H1 (cell line): ENCODE results near the gene GUCY1A2. TPM values are rescaled to one million over a fixed set of nuclear protein-coding genes. Genes with fewer than 3 reads are reported as not detected.

Experiments
- CTCF ChIA-PET: fragments of 300-600 bp; sonication (Branson Sonifier 250); formaldehyde crosslinking; loops from one replicate; lab custom pipeline; 2021; ENCODE audit not compliant: partially characterized antibody; lab: Charles Lee
- POLR2A ChIA-PET: fragments of 300-600 bp; sonication (Branson Sonifier 250); formaldehyde crosslinking; loops from one replicate; lab custom pipeline; 2021; ENCODE audit warnings: inconsistent platforms; ENCODE audit not compliant: partially characterized antibody; lab: Charles Lee
- DNase-seq, 2 experiments: peaks; one replicate each; pipeline versions ENCODE4 v3.0.0 to v3.0.0-alpha.2; 2010 to 2022; ENCODE audit warnings: low spot score in 2 of 2, low read depth in 1 of 2, mixed read lengths in 1 of 2
- FAIRE-seq: peaks from 2 replicates; lab custom pipeline; 2011; peaks lifted over from hg19 to GRCh38; lab: Jason Lieb, UNC
- H2AFZ ChIP-seq: 2 replicates; pipeline ENCODE4 v1.8.1; 2012; ENCODE audit warnings: low read length, inconsistent platforms
- H2AK5ac ChIP-seq: 2 replicates; pipeline ENCODE4 v1.6.1; 2013; ENCODE audit warnings: low read depth, low read length
- H2BK120ac ChIP-seq: replicated peaks from 2 replicates; pipeline ENCODE3; 2013; ENCODE audit warnings: low read depth, low read length, inconsistent platforms
- H2BK12ac ChIP-seq: 2 replicates; pipeline ENCODE4 v1.6.1; 2013; ENCODE audit warnings: low read depth, low read length
- H2BK15ac ChIP-seq: 2 replicates; pipeline ENCODE4 v1.6.1; 2013; ENCODE audit warnings: low read length
- H2BK20ac ChIP-seq: 2 replicates; pipeline ENCODE4 v1.6.1; 2013; ENCODE audit warnings: low read length
- H2BK5ac ChIP-seq: 2 replicates; pipeline ENCODE4 v1.6.1; 2013; ENCODE audit warnings: low read depth, low read length
- H3K14ac ChIP-seq: 2 replicates; pipeline ENCODE4 v1.6.1; 2013; ENCODE audit warnings: inconsistent platforms; ENCODE audit not compliant: insufficient read length
- H3K18ac ChIP-seq: 2 replicates; pipeline ENCODE4 v1.6.1; 2013; ENCODE audit warnings: low read length; ENCODE audit errors: extremely low read depth
- H3K23ac ChIP-seq: 2 replicates; pipeline ENCODE4 v1.6.1; 2013; ENCODE audit warnings: inconsistent platforms; ENCODE audit not compliant: insufficient read length
- H3K23me2 ChIP-seq: 2 replicates; pipeline ENCODE4 v1.6.1; 2013; ENCODE audit warnings: low read depth, low read length
- H3K27ac ChIP-seq: 2 replicates; pipeline ENCODE4 v1.6.1; 2011; ENCODE audit warnings: low read depth, low read length, inconsistent platforms
- H3K27me3 ChIP-seq, 4 experiments: replicated peaks in 1 of 4; 1 replicate in 1 of 4; 2 replicates in 3 of 4; pipeline versions ENCODE4 v1.6.1 to v1.8.1; 2011 to 2013; ENCODE audit warnings: low read length in 3 of 4, mild to moderate bottlenecking in 3 of 4, inconsistent platforms in 2 of 4, mixed read lengths in 2 of 4, moderate library complexity in 1 of 4; ENCODE audit not compliant: control insufficient read depth in 3 of 4, insufficient read depth in 3 of 4; ENCODE audit errors: extremely low read depth in 1 of 4
- H3K36me3 ChIP-seq, 4 experiments: 2 replicates each; pipeline versions ENCODE4 v1.6.1 to v1.8.1; 2011 to 2013; ENCODE audit warnings: mild to moderate bottlenecking in 4 of 4, low read length in 3 of 4, moderate library complexity in 2 of 4, control low read depth in 1 of 4, inconsistent platforms in 1 of 4; ENCODE audit not compliant: insufficient read depth in 4 of 4, control insufficient read depth in 2 of 4
- H3K4ac ChIP-seq: replicated peaks from 2 replicates; pipeline ENCODE3; 2013; ENCODE audit warnings: low read length, low read depth, mixed read lengths, inconsistent platforms; ENCODE audit not compliant: insufficient read length
- H3K4me1 ChIP-seq, 4 experiments: replicated peaks in 1 of 4; 1 replicate in 1 of 4; 2 replicates in 3 of 4; pipeline versions ENCODE4 v1.6.1 to v1.8.1; 2011 to 2013; ENCODE audit warnings: low read length in 3 of 4, inconsistent platforms in 2 of 4, mixed read lengths in 1 of 4; ENCODE audit not compliant: insufficient read depth in 4 of 4, control insufficient read depth in 3 of 4
- H3K4me2 ChIP-seq, 2 experiments: 2 replicates each; pipeline versions ENCODE4 v1.6.1 to v1.8.1; 2011 to 2013; ENCODE audit warnings: low read depth in 2 of 2, low read length in 2 of 2, control low read depth in 1 of 2, inconsistent platforms in 1 of 2, mild to moderate bottlenecking in 1 of 2; ENCODE audit not compliant: insufficient read depth in 1 of 2
- H3K4me3 ChIP-seq, 4 experiments: fragments of 200-600, 300-600 bp in 1 of 4; sonication (generic), shearing (Covaris generic), sonication (Bioruptor Twin) in 1 of 4; 2 replicates each; pipeline versions ENCODE4 v1.5.1 to v1.8.1; 2011 to 2016; ENCODE audit warnings: low read length in 4 of 4, low read depth in 3 of 4, control low read depth in 2 of 4, inconsistent platforms in 2 of 4, mild to moderate bottlenecking in 2 of 4, mixed read lengths in 1 of 4, moderate library complexity in 1 of 4; ENCODE audit not compliant: insufficient read depth in 2 of 4; ENCODE audit errors: extremely low read depth in 1 of 4
- H3K56ac ChIP-seq: replicated peaks from 2 replicates; pipeline ENCODE3; 2013; ENCODE audit warnings: low read depth, mild to moderate bottlenecking, mixed read lengths, low read length, inconsistent platforms; ENCODE audit not compliant: insufficient read length
- H3K79me1 ChIP-seq: 2 replicates; pipeline ENCODE4 v1.6.1; 2013; ENCODE audit warnings: low read depth, low read length, control low read depth
- H3K79me2 ChIP-seq, 2 experiments: 2 replicates each; pipeline versions ENCODE4 v1.6.1 to v1.8.1; 2012 to 2013; ENCODE audit warnings: low read length in 2 of 2, mild to moderate bottlenecking in 2 of 2, inconsistent platforms in 1 of 2; ENCODE audit not compliant: insufficient read depth in 2 of 2, control insufficient read depth in 1 of 2
- H3K9ac ChIP-seq, 4 experiments: replicated peaks in 1 of 4; 1 replicate in 1 of 4; 2 replicates in 3 of 4; pipeline versions ENCODE4 v1.6.1 to v1.8.1; 2011 to 2013; ENCODE audit warnings: low read depth in 3 of 4, low read length in 3 of 4, control low read depth in 2 of 4, mild to moderate bottlenecking in 2 of 4, moderate library complexity in 2 of 4, inconsistent platforms in 1 of 4; ENCODE audit errors: extremely low read depth in 1 of 4
- H3K9me3 ChIP-seq, 2 experiments: 2 replicates each; pipeline versions ENCODE4 v1.6.1 to v1.8.1; 2012 to 2013; ENCODE audit warnings: mild to moderate bottlenecking in 2 of 2, moderate library complexity in 2 of 2, control low read depth in 1 of 2, inconsistent platforms in 1 of 2, low read depth in 1 of 2, low read length in 1 of 2, mixed read lengths in 1 of 2; ENCODE audit not compliant: insufficient read depth in 2 of 2
- H4K20me1 ChIP-seq, 2 experiments: replicated peaks in 1 of 2; 2 replicates each; pipeline versions ENCODE3 to v1.8.1; 2011 to 2013; ENCODE audit warnings: inconsistent platforms in 2 of 2, low read length in 2 of 2, mild to moderate bottlenecking in 1 of 2; ENCODE audit not compliant: insufficient read depth in 2 of 2, control insufficient read depth in 1 of 2
- H4K5ac ChIP-seq: 2 replicates; pipeline ENCODE4 v1.6.1; 2013; ENCODE audit warnings: low read length, low read depth, mixed read lengths, inconsistent platforms; ENCODE audit not compliant: insufficient read length
- H4K8ac ChIP-seq: 2 replicates; pipeline ENCODE4 v1.8.0; 2013; ENCODE audit warnings: mild to moderate bottlenecking, moderate library complexity, low read length, inconsistent platforms; ENCODE audit not compliant: insufficient read depth; ENCODE audit errors: extremely low read depth
- H4K91ac ChIP-seq: replicated peaks from 2 replicates; pipeline ENCODE3; 2013; ENCODE audit warnings: low read length, mixed read lengths, inconsistent platforms; ENCODE audit not compliant: insufficient read length
- BRCA1 ChIP-seq: IDR thresholded peaks from 2 replicates; pipeline ENCODE4 v1.6.1; 2012; ENCODE audit warnings: low read depth, low read length, improper control_type of control experiment
- CTCF ChIP-seq, 3 experiments: IDR thresholded peaks; 1 replicate in 2 of 3; 2 replicates in 1 of 3; pipeline versions ENCODE4 v1.5.1 to v1.6.1; 2011; ENCODE audit warnings: low read length in 3 of 3, mild to moderate bottlenecking in 3 of 3, inconsistent platforms in 2 of 3, low read depth in 1 of 3, moderate library complexity in 1 of 3; ENCODE audit not compliant: insufficient read depth in 1 of 3; ENCODE audit errors: control extremely low read depth in 1 of 3
- RAD21 ChIP-seq, 2 experiments: IDR thresholded peaks in 1 of 2; conservative IDR thresholded peaks in 1 of 2; 2 replicates each; pipeline ENCODE4 v1.6.1; 2011; ENCODE audit warnings: low read depth in 2 of 2, low read length in 2 of 2, improper control_type of control experiment in 1 of 2, inconsistent platforms in 1 of 2, mild to moderate bottlenecking in 1 of 2, moderate library complexity in 1 of 2
- polyA plus RNA-seq, 7 experiments: library from polyadenylated mRNA; depleted of rRNA in 3 of 7; stranded (reverse) in 5 of 7; unstranded in 2 of 7; fragments of >200 nt in 5 of 7; fragments of 200-250 nt in 2 of 7; gene quantifications; 1 replicate in 5 of 7; 2 replicates in 1 of 7; 4 replicates in 1 of 7; pipeline versions ENCODE4 v1.2.1 to v1.2.3, GENCODE V29; 2011 to 2013; ENCODE audit warnings: missing spikeins in 2 of 7, mixed read lengths in 2 of 7
- total RNA-seq: library from RNA; stranded (reverse); fragmentation: NEBNext Ultra II Directional; extraction: Animal tissue kit (Norgen Biotek cat#: 25700); gene quantifications from 2 replicates; pipeline ENCODE4 v1.2.1, GENCODE V29; 2021

GUCY1A2 gene
- total and polyA plus RNA-seq, 2 of the 8 experiments (the other 6 are each of a cell fraction or from before 2014, with no cell fraction given), result 0.11 to 1.9 TPM

DNA sequence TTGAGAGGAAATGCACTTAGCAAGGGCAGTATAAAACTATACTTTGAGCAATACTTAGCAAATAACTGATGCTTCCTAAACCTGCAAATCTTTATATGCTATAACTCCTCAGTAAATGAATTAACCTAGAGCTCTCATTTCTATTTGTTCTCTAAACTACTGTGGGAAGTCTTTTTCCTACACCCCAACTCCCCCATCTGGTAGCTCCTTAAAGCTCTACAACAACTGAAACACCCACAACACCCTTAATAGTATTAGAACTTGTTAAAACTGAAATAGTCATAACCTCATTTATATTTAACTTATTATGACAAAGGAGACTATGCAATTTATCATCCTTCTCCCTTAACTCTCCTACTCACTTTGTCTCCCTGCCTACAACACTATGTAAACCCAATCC is 43.4 kb downstream of the GUCY1A2 start:
- Histone ChIP-seq H3K9ac (no peak overlapping the region), H3K4me1 (no peaks in the 10 kb centered on the region; a peak in 1 of 7 replicates), H3K4me2 (no peak overlapping the region), H3K79me1 (no peaks in the 10 kb centered on the region), H4K20me1 (no peaks in the 10 kb centered on the region), H3K56ac (no peak overlapping the region), H4K91ac (no peak overlapping the region), H3K9me3 (no peaks in the 10 kb centered on the region), H3K4me3 (no peak overlapping the region), H2AK5ac (no peak overlapping the region), H2BK20ac (no peak overlapping the region), H2BK120ac (no peak overlapping the region), H3K14ac (no peak overlapping the region), H4K5ac (no peak overlapping the region), H3K23ac (no peak overlapping the region), H2AFZ (no peak overlapping the region), H3K23me2 (no peaks in the 10 kb centered on the region), H2BK12ac (no peak overlapping the region), H3K18ac (no peak overlapping the region), H3K36me3 (no peaks in the 10 kb centered on the region), H3K27ac (no peak overlapping the region), H4K8ac (no peak overlapping the region), H3K79me2 (no peaks in the 10 kb centered on the region), H2BK15ac (no peak overlapping the region), H2BK5ac (no peak overlapping the region), H3K4ac (no peak overlapping the region), H3K27me3 (no peaks in the 10 kb centered on the region)
- no peak for FAIRE-seq
- no peak for DNase-seq
- POLR2A ChIA-PET, result no interaction called here
- CTCF ChIA-PET, result interaction anchor here (0.7 to 1.4 kb wide), 8 partner anchors 9 to 870 kb away, joined by 3 to 6 read pairs (median 3); no protein-coding TSS in a partner anchor
- TF ChIP-seq RAD21 (IDR thresholded peaks at IDR 0.05 in 1 of 2, conservative IDR thresholded peaks at IDR 0.05 in 1 of 2; ENCODE audit: low read depth in 2 of 2, low read length in 2 of 2), result peak; percentile 53 to 56
- no peak for TF ChIP-seq BRCA1
- peak in 1 of 3 experiments; percentile 18; a peak in 1 of 4 replicates for TF ChIP-seq CTCF (IDR thresholded peaks at IDR 0.05; ENCODE audit: control extremely low read depth in 1 of 3, insufficient read depth in 1 of 3, low read depth in 1 of 3, low read length in 3 of 3)
